B cell (primary cell): ENCODE measurements around the gene BLCAP. TPM values are rescaled to one million over a fixed set of nuclear protein-coding genes. Genes with fewer than 3 reads are reported as not detected.
"Not testable (repeated sequence)": the region's sequence is repeated elsewhere in the genome, so short reads cannot be mapped to it uniquely, and the experiment has no call there.

Source experiments
- ATAC-seq: fragments of 200-7000 bp; cut with Tn5 transposase; one replicate; pipeline ENCODE4 v1.10.0; 2021; ENCODE audit warnings: low read depth, mild to moderate bottlenecking, moderate number of reproducible peaks, moderate library complexity
- CTCF ChIA-PET: fragments of 350-600 bp; sonication (Branson Sonifier 250); formaldehyde crosslinking; loops from one replicate; lab custom pipeline; 2021; ENCODE audit warnings: antibody characterized with exemption, inconsistent platforms; lab: Charles Lee
- POLR2A ChIA-PET: fragments of 350-600 bp; sonication (Branson Sonifier 250); formaldehyde crosslinking; loops from one replicate; lab custom pipeline; 2021; ENCODE audit warnings: antibody characterized with exemption; lab: Charles Lee
- DNase-seq: peaks from one replicate; pipeline ENCODE4 v3.0.0; 2013
- H2AFZ ChIP-seq: 2 replicates; pipeline ENCODE4 v1.6.1; 2012; ENCODE audit warnings: mild to moderate bottlenecking, low read depth, low read length; ENCODE audit not compliant: insufficient read depth, poor library complexity, severe bottlenecking
- H3K27ac ChIP-seq, 2 donors: 1 replicate in 1 of 2; 2 replicates in 1 of 2; pipeline ENCODE4 v1.5.1; 2012 to 2013; ENCODE audit warnings: low read length in 2 of 2, mild to moderate bottlenecking in 2 of 2, moderate library complexity in 1 of 2
- H3K27me3 ChIP-seq, 4 experiments: fragments of 200-600 bp in 1 of 4; sonication (generic) in 1 of 4; replicated peaks in 1 of 4; 1 replicate in 2 of 4; 2 replicates in 2 of 4; pipeline versions ENCODE4 v1.6.1 to v1.7.0; 2013 to 2016; ENCODE audit warnings: low read length in 3 of 4, mild to moderate bottlenecking in 2 of 4, mixed read lengths in 1 of 4, moderate library complexity in 1 of 4; ENCODE audit not compliant: insufficient read depth in 4 of 4, control insufficient read depth in 3 of 4; ENCODE audit errors: control extremely low read depth in 1 of 4
- H3K36me3 ChIP-seq, 2 experiments: replicated peaks in 1 of 2; 1 replicate in 1 of 2; 2 replicates in 1 of 2; pipeline versions ENCODE4 v1.6.1 to v1.7.1; 2013; ENCODE audit warnings: low read length in 1 of 2; ENCODE audit not compliant: insufficient read depth in 2 of 2, control insufficient read depth in 1 of 2; ENCODE audit errors: control extremely low read depth in 1 of 2, extremely low read depth in 1 of 2
- H3K4me1 ChIP-seq, 2 donors: fragments of 200-600 bp in 1 of 2; sonication (generic) in 1 of 2; 1 replicate in 1 of 2; 2 replicates in 1 of 2; pipeline versions ENCODE4 v1.5.1 to v1.6.1; 2013 to 2017; ENCODE audit warnings: low read length in 2 of 2; ENCODE audit not compliant: control insufficient read depth in 2 of 2, insufficient read depth in 2 of 2
- H3K4me2 ChIP-seq: replicated peaks from 2 replicates; pipeline ENCODE3; 2012; ENCODE audit warnings: mild to moderate bottlenecking, low read depth, low read length; ENCODE audit not compliant: poor library complexity, severe bottlenecking
- H3K4me3 ChIP-seq, 5 experiments: fragments of 200-600 bp in 1 of 5; sonication (generic) in 1 of 5; 1 replicate in 3 of 5; 2 replicates in 2 of 5; pipeline versions ENCODE4 v1.5.1 to v1.7.0; 2011 to 2016; ENCODE audit warnings: low read length in 4 of 5, mild to moderate bottlenecking in 4 of 5, low read depth in 2 of 5, control low read depth in 1 of 5, moderate library complexity in 1 of 5; ENCODE audit not compliant: insufficient read depth in 1 of 5; ENCODE audit errors: control extremely low read depth in 1 of 5, extremely low read depth in 1 of 5
- H3K79me2 ChIP-seq: fragments of 200-600 bp; sonication (generic); one replicate; pipeline ENCODE4 v1.6.0; 2016; ENCODE audit warnings: low read length; ENCODE audit not compliant: control insufficient read depth, insufficient read depth
- H3K9ac ChIP-seq: fragments of 200-600 bp; sonication (generic); 2 replicates; pipeline ENCODE4 v1.6.1; 2017; ENCODE audit warnings: mild to moderate bottlenecking, low read length, moderate library complexity
- H3K9me3 ChIP-seq, 3 donors: one replicate each; pipeline versions ENCODE4 v1.6.1 to v1.7.1; 2013; ENCODE audit warnings: low read length in 2 of 3; ENCODE audit not compliant: control insufficient read depth in 2 of 3, insufficient read depth in 1 of 3; ENCODE audit errors: control extremely low read depth in 1 of 3
- H4K20me1 ChIP-seq: 2 replicates; pipeline ENCODE4 v1.6.0; 2012; ENCODE audit warnings: mild to moderate bottlenecking, low read length; ENCODE audit not compliant: insufficient read depth, control insufficient read depth, poor library complexity, severe bottlenecking
- H3K27ac Mint-ChIP-seq: one replicate; pipeline ENCODE4 v1.8.0; 2021; ENCODE audit warnings: mixed read lengths
- H3K27me3 Mint-ChIP-seq: one replicate; pipeline ENCODE4 v1.8.0; 2021; ENCODE audit warnings: mixed read lengths
- H3K4me1 Mint-ChIP-seq: one replicate; pipeline ENCODE4 v1.8.0; 2021; ENCODE audit warnings: mixed read lengths
- H3K4me3 Mint-ChIP-seq: one replicate; pipeline ENCODE4 v1.8.0; 2021; ENCODE audit warnings: mixed read lengths
- H3K9me3 Mint-ChIP-seq: one replicate; pipeline ENCODE4 v1.8.0; 2022; ENCODE audit warnings: mixed read lengths; ENCODE audit not compliant: insufficient read depth
- CTCF ChIP-seq: fragments of 200-600 bp; IDR thresholded peaks from one replicate; pipeline ENCODE4 v1.8.0; 2022; ENCODE audit warnings: antibody characterized with exemption, mild to moderate bottlenecking
- EZH2 ChIP-seq: IDR thresholded peaks from 2 replicates; pipeline ENCODE4 v1.6.1; 2012; ENCODE audit warnings: borderline replicate concordance, low read depth, mild to moderate bottlenecking, moderate library complexity, low read length; ENCODE audit not compliant: insufficient read depth, poor library complexity, severe bottlenecking
- WGBS: methylation state at CpG from one replicate; pipeline ENCODE4 v1.1.5; 2013; ENCODE audit warnings: missing lambda C conversion rate; ENCODE audit not compliant: insufficient coverage; 5-methylcytosine and 5-hydroxymethylcytosine counted together
- intact Hi-C: fragments of 100-400 bp; cut with micrococcal nuclease; formaldehyde crosslinking; loops from one replicate; pipeline ENCODE4 v1.10.0; 2022
- polyA plus RNA-seq: library from polyadenylated mRNA; depleted of rRNA; stranded (reverse); fragments of >200 nt; gene quantifications from 2 replicates; pipeline ENCODE4 v1.2.3, GENCODE V29; 2012
- total RNA-seq, 2 donors: library from RNA; stranded (reverse); fragments of 120-200 nt in 1 of 2; gene quantifications; 1 replicate in 1 of 2; 2 replicates in 1 of 2; pipeline versions ENCODE4 v1.2.3 to v1.2.4, GENCODE V29; 2013 to 2022

The BLCAP gene
- total and polyA plus RNA-seq, 2 donors (not counting 1 experiment from before 2014, with no cell fraction given) = 56.2 to 188 TPM

- TF ChIP-seq EZH2 (no peak), CTCF (no peak)
- no peaks in the 10 kb centered on the region for H3K36me3 ChIP-seq
- POLR2A ChIA-PET = no interaction called here
These were observed 53.3 kb downstream of the BLCAP start for GRCh38 chr20:37474386-37474785.

GRCh38 chr20:37473249-37474000 lies 54.3 kb downstream of the BLCAP start:
- Histone ChIP-seq H3K27ac (no peak overlapping the region), H3K4me3 (no peak overlapping the region), H2AFZ (no peak overlapping the region), H3K79me2 (no peaks in the 10 kb centered on the region), H4K20me1 (no peaks in the 10 kb centered on the region), H3K9ac (no peak overlapping the region), H3K27me3 (peaks cover 0 to 5% (median 0%) of the 10 kb centered on the region in 4 experiments), H3K9me3 (peaks cover 0 to 5% (median 0%) of the 10 kb centered on the region in 3 donors), H3K4me2 (no peak overlapping the region), H3K36me3 (no peaks in the 10 kb centered on the region), H3K4me1 (no peaks in the 10 kb centered on the region)
- Mint-ChIP-seq H3K4me3 (no peak overlapping the region), H3K9me3 (peaks cover 3% of the 10 kb centered on the region), H3K4me1 (no peaks in the 10 kb centered on the region), H3K27ac (no peak overlapping the region), H3K27me3 (peaks cover 23% of the 10 kb centered on the region)
- CTCF ChIA-PET = no interaction called here
- WGBS = 94% methylated on average over 8 of the region's 11 CpGs
- intact Hi-C loops = no loop called here
- DNase-seq (no peak), ATAC-seq (no peak)
- POLR2A ChIA-PET = no interaction called here
- TF ChIP-seq CTCF (no peak), EZH2 (no peak)

More at GRCh38 chr20:37474386-37474785, 53.3 kb downstream of the BLCAP start:
- no peak overlapping the region for H2AFZ ChIP-seq
- no peak overlapping the region for H3K4me3 ChIP-seq
- no peak for DNase-seq
- no peak overlapping the region for H3K4me3 Mint-ChIP-seq
- no peak overlapping the region for H3K27ac ChIP-seq
- H3K4me1 ChIP-seq = no peaks in the 10 kb centered on the region
- no peak for ATAC-seq
- H3K9me3 Mint-ChIP-seq = peaks cover 3% of the 10 kb centered on the region
- H3K27me3 ChIP-seq = peaks cover 0 to 7% (median 2%) of the 10 kb centered on the region in 4 experiments
- H3K9ac ChIP-seq = no peak overlapping the region
- CTCF ChIA-PET = no interaction called here
- H3K79me2 ChIP-seq = no peaks in the 10 kb centered on the region
- no peaks in the 10 kb centered on the region for H3K4me1 Mint-ChIP-seq
- no peaks in the 10 kb centered on the region for H4K20me1 ChIP-seq
- no peak overlapping the region for H3K27ac Mint-ChIP-seq
- intact Hi-C loops = no loop called here
- no peak overlapping the region for H3K4me2 ChIP-seq
- 78% methylated on average over 4 of the region's 4 CpGs for WGBS
- peaks cover 0 to 5% (median 0%) of the 10 kb centered on the region in 3 donors for H3K9me3 ChIP-seq
- peaks cover 27% of the 10 kb centered on the region for H3K27me3 Mint-ChIP-seq

GRCh38 chr20:37472435-37472834 lies 55.2 kb downstream of the BLCAP start:
- H3K27me3 Mint-ChIP-seq = peaks cover 19% of the 10 kb centered on the region
- H3K27ac Mint-ChIP-seq, H3K9ac ChIP-seq, H3K36me3 ChIP-seq, intact Hi-C loops, H3K27me3 ChIP-seq, H3K4me1 ChIP-seq, ATAC-seq, H3K9me3 ChIP-seq, H3K9me3 Mint-ChIP-seq, H4K20me1 ChIP-seq, H3K4me3 Mint-ChIP-seq, H3K4me3 ChIP-seq, H3K27ac ChIP-seq, H2AFZ ChIP-seq, H3K4me2 ChIP-seq, POLR2A ChIA-PET, H3K4me1 Mint-ChIP-seq, H3K79me2 ChIP-seq, DNase-seq, CTCF ChIA-PET: not testable (repeated sequence)
- 100% methylated on average over 1 of the region's 6 CpGs for WGBS
